Astrocyte of the spinal cord (primary cell): ENCODE results near the gene PRKAG1.

Experiments used
- DNase-seq: peaks from one replicate; pipeline ENCODE4 v3.0.0; 2011; ENCODE audit warnings: low read depth, low spot score
- H3K4me3 ChIP-seq: 2 replicates; pipeline ENCODE4 v1.5.1; 2011; ENCODE audit warnings: low read depth, mild to moderate bottlenecking, low read length, moderate library complexity
- in situ Hi-C: cut with HindIII; loops from 2 replicates; pipeline ENCODE4 v1.10.0; 2017; ENCODE audit warnings: low sequenced_read_pairs
- TF ChIP-seq, protein P1 (sequence below): IDR thresholded peaks from 2 replicates; pipeline ENCODE4 v1.5.1; 2012; ENCODE audit warnings: low read depth, mild to moderate bottlenecking, low read length, inconsistent platforms

The PRKAG1 gene

DNA sequence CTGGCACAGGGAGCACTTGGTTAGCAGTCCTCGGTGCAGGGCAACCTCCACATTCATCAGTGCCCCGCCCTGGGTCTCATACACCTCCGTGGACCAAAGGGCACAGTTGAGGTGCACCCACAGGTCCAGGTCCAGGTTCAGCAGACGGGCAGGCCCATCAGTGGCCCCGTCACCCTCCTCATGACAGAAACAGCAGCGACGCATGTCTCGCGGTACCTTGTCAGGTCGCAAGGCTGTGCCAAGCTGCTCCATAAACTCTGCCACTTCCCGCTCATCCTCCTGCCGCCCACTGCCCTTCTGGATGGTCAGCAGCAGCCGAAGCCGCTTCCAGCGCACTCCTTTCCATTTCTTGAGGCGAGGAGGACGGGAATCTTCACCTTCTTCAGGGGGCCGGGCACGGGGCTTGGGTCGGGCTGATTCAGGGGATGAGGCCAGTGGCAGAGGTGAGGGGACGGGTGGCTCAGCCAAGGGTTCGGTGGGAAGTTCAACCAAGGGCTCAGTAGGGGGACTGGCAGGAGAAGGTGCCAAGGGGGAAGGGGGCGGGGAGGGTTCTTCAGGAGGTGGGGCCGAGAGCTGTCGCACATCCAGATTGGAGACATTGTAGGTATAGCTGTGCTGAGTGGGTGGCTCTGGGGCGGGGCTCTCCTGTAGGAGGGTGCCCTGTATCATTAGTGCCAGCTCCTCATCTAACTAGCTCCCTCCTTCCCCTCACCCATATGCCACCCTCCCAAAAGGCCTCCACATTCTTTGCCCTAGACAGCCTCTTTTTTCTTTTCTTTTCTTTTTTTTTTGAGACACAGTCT is 8.3 kb upstream of the PRKAG1 start:
- in situ Hi-C loops, result no loop called here
- no peak for DNase-seq
- TF ChIP-seq, protein P1, sequence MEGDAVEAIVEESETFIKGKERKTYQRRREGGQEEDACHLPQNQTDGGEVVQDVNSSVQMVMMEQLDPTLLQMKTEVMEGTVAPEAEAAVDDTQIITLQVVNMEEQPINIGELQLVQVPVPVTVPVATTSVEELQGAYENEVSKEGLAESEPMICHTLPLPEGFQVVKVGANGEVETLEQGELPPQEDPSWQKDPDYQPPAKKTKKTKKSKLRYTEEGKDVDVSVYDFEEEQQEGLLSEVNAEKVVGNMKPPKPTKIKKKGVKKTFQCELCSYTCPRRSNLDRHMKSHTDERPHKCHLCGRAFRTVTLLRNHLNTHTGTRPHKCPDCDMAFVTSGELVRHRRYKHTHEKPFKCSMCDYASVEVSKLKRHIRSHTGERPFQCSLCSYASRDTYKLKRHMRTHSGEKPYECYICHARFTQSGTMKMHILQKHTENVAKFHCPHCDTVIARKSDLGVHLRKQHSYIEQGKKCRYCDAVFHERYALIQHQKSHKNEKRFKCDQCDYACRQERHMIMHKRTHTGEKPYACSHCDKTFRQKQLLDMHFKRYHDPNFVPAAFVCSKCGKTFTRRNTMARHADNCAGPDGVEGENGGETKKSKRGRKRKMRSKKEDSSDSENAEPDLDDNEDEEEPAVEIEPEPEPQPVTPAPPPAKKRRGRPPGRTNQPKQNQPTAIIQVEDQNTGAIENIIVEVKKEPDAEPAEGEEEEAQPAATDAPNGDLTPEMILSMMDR, result no peak
- H3K4me3 ChIP-seq, result no peak overlapping the region

DNA sequence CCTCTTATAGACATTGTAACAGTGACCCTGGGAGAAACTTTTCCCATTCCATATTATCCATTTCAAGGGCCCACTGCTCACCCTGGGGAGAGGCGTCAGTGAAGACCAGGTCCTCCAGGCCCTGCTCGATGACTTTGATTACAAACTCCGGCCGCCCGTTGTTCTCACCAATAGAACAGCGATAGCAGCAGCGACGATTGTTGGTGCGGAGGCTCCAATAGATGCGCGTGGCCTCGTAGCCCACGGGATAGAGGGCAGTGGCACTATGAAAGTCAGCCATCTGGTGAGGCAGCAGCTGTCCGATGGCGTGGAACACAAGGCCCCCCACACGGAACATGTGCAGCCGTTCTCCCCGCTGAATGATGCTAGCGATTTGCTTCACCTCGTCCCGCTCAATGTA is 7.5 kb upstream of the PRKAG1 start:
- in situ Hi-C loops, result no loop called here
- no peak overlapping the region for H3K4me3 ChIP-seq
- TF ChIP-seq, protein P1, result no peak
- DNase-seq, result no peak

DNA sequence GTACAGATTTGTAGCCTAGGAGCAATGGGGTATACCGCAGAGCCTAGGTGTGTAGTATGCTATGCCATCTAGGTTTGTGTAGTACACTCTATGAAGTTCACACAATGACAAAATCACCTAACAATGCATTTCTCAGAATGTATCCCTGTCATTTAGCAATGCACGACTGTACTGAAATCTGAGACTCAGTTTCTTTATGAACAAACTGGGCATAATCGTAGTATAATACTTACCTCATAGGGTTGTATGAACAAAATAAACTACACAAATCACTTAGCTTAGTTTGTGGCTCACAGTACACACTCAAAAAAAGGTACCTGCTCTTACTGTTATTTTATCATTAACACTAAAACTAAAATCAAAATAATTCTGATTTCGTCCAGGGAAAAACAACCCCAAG is 6.9 kb upstream of the PRKAG1 start:
- TF ChIP-seq, protein P1, result no peak
- no peak overlapping the region for H3K4me3 ChIP-seq
- in situ Hi-C loops, result no loop called here
- DNase-seq, result no peak

DNA sequence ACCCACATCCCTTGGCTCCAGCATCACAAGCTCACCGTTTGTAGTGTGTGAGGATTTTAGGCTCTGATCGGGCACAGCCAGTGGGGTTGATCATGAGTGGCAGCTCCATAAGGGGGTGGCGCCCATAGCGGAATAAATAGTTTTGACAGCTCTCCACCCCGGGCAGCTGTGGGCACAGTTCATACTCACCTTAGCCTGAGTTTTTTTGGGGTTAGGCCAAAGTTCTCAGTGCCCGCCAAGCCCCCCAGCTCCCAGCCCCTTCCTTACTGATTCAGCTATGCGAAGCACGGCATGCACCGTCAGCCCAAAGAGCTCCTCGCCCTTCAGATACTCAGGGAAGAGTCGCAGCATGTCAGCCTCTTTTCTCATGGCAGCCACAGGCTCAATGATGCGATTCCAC is 6.0 kb upstream of the PRKAG1 start:
- no peak for DNase-seq
- in situ Hi-C loops, result no loop called here
- no peak overlapping the region for H3K4me3 ChIP-seq
- TF ChIP-seq, protein P1, result no peak

DNA sequence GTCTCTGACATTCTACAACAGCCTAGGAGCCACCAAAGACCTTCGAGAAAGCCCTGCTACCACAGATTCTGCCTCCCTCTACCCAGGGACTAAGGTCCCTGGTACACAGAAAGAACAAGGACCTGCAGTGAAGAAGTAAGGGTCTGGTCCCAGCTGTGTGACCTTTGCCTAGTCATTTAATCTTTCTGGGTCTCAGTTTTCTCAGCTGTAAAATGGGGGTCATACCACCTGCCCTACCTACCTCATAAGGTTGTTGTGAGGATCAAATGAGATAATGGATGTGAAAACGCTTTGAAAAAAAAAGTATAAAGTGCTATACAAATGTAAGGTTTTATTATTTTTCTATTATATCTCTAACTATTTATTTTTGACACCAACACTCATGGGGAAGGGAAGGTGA is 5.2 kb upstream of the PRKAG1 start:
- TF ChIP-seq, protein P1, result no peak
- H3K4me3 ChIP-seq, result no peak overlapping the region
- in situ Hi-C loops, result no loop called here
- DNase-seq, result no peak

DNA sequence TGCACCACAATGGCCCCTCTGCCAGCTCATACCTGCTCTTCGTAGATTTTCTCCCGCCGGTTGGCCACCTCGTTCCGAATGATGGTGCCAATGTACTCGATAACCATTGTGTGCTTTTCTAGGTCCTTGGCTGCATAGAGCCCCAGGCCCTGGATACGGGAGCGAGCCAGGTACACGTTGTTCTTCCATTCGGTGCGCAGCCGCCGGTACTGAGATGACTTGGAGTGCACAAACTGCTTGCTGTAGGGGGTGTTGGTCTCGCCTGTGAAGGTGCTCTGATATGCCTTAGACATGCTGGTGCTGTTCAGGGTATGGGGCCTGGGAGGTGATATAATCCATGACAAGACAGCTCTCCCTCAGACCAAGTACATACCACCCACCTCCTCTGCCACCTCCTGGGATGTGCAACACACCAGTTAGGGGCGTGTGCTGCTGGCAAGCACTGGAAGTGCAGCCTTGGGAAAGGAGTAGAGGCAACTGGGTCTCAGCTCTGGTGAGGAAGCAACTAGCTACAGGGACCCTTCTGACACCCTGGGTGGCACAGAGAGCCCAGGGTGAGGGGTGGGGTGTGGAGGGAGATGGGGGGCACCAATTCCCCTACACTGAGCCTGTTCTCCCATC is 4.1 kb upstream of the PRKAG1 start:
- H3K4me3 ChIP-seq, result no peak overlapping the region
- DNase-seq, result no peak
- in situ Hi-C loops, result no loop called here
- TF ChIP-seq, protein P1, result no peak
